ENCODE measurements around the gene HDGFL3.

Gene HDGFL3

DNA sequence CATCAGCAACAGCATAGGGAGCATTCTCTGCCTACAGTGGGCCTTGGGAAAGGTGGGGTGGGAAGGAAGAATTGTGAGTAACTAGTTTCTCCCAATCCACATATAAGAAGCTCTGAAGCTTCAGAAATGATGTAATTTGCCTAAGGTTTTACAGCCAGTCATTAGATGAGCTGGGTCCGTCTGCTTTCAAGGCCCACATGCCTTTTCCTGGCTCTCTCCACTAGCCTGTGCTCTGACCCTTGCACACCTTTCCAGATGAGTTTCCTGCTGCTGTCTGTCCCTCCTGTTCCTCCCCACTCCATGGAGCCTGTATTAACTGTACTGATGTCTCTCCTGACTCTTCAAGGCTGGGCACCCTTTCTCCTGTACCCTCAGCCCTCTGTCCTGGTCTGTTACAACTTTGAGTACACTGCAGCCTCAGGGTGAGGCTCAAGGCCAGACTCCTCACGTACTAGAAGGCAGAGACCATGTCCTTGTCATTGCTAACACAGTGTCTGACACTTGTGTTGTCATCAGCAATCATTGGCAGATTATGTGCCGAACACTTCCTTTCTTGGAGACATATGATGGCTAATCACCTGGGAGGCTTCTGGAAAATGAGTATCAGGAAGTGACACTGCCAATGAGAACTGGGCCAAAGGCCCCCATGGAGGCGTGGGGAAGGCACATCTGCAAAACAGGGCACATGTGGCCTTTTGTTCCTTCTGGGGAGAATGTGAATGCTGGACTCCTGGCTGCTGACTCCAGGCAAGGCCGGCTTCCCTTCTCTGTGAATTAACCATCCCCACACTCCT lies 93.5 kb downstream of the HDGFL3 start:
- H3K4me3 ChIP-seq (ENCODE audit: low read length), result no peak overlapping the region
- no peaks in the 10 kb centered on the region for H3K27me3 ChIP-seq (ENCODE audit: insufficient read depth, low read length)
- no peaks in the 10 kb centered on the region for H3K36me3 ChIP-seq (ENCODE audit: insufficient read depth, low read length)
- no peaks in the 10 kb centered on the region for H3K4me1 ChIP-seq (ENCODE audit: insufficient read depth, low read length)
- no peaks in the 10 kb centered on the region for H3K9me3 ChIP-seq (ENCODE audit: low read length)
- no peak overlapping the region for H2AFZ ChIP-seq (ENCODE audit: low read depth, low read length)

DNA sequence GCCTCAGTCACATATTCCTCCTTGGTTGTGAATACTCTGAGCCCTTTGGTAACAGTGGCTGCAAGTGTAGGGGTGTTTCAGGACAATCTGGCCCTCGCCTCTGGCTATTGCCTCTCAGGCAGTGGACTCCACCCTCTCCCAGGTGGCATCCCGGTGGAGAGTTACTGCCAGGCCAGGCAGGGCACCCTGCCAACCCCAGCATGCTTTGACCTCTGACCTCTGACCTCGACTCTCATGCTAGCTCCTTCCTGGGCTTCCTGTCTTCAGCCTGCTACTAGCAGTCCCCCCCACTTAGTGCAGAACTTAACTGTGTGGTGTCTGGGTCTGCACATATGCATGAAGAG lies 94.7 kb downstream of the HDGFL3 start:
- Histone ChIP-seq H3K4me3 (ENCODE audit: low read length) (no peak overlapping the region), H3K4me1 (ENCODE audit: insufficient read depth, low read length) (no peaks in the 10 kb centered on the region), H2AFZ (ENCODE audit: low read depth, low read length) (no peak overlapping the region), H3K9me3 (ENCODE audit: low read length) (no peaks in the 10 kb centered on the region), H3K36me3 (ENCODE audit: insufficient read depth, low read length) (no peaks in the 10 kb centered on the region), H3K27me3 (ENCODE audit: insufficient read depth, low read length) (peaks cover 1% of the 10 kb centered on the region)

DNA sequence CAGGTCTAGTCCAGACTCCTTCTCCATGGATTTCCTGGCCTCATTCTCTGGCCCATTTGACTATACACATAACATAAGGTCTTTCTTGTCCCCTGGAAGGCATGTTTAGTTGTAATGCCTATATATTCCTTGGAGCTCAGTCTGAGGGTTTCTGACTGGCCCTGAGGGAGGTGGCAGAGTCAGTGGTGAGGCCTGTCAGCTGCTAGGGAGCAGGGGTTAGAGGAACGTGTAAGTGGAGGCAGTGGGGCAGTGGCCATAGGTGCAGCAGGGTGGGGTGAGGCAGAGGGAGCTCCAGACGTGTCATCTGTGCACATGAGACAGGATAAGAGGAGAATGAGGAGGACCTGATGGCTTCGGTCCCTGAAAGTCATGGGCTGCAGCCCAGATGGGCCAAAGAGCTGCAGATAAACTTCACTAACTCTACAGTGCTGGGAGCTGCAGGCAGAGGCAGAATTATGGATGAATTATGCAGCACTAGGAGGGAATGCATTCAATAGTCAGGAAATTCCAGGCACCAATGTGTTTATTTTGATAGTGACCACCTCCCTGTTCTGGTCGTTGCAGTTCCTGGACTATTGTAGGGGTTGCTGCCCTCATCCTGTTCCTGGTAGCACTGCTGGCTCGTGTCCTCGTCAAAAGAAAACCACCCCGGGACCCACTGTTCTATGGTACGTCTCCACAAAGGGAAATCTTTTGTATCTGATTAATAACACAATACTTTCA lies 95.2 kb downstream of the HDGFL3 start:
- Histone ChIP-seq H3K4me3 (ENCODE audit: low read length) (no peak overlapping the region), H2AFZ (ENCODE audit: low read depth, low read length) (no peak overlapping the region), H3K9me3 (ENCODE audit: low read length) (no peaks in the 10 kb centered on the region), H3K27me3 (ENCODE audit: insufficient read depth, low read length) (peaks cover 3% of the 10 kb centered on the region), H3K36me3 (ENCODE audit: insufficient read depth, low read length) (no peaks in the 10 kb centered on the region), H3K4me1 (ENCODE audit: insufficient read depth, low read length) (peaks cover 3% of the 10 kb centered on the region)

DNA sequence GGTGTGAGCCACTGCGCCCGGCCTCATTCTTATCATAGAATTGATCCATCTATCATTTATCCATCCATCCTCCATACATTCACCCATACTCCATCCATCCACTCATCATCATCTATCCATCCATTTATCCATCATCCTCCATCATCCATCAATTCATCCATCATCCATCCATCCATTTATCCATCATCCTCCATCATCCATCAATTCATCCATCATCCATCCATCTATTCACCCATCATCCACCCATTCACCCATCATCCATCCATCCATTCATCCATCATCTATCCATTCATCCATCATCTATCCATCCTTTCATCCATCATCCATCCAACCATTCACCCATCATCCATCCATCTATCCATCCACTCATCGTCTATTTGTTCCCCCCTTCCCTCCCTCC lies 96.5 kb downstream of the HDGFL3 start:
- peaks cover 3% of the 10 kb centered on the region for H3K4me1 ChIP-seq (ENCODE audit: insufficient read depth, low read length)

DNA sequence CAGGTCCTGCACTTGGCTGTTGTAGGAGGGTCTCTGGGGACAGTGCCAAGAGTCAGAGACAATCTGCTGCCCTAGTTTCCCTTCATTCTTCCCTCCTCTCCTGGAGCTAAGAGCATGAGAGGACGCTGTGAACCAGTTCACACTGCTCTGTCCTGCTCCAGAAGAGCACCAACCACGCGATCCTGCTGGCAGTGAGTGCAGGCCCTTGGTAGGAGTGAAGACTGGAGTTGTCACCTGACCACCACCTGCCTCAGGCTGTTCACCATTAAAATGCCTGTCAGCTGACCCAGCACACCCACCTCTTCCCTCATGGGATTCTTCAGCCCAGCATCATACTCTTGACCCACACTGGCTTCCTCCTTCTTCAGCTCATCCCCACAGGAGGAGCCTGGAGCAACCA lies 97.2 kb downstream of the HDGFL3 start:
- Histone ChIP-seq H3K36me3 (ENCODE audit: insufficient read depth, low read length) (no peaks in the 10 kb centered on the region), H3K4me3 (ENCODE audit: low read length) (no peak overlapping the region), H3K4me1 (ENCODE audit: insufficient read depth, low read length) (peaks cover 3% of the 10 kb centered on the region), H3K9me3 (ENCODE audit: low read length) (no peaks in the 10 kb centered on the region), H3K27me3 (ENCODE audit: insufficient read depth, low read length) (peaks cover 13% of the 10 kb centered on the region), H2AFZ (ENCODE audit: low read depth, low read length) (no peak overlapping the region)

More for the DNA sequence above, 96.5 kb downstream of the HDGFL3 start:
- no peaks in the 10 kb centered on the region for H3K9me3 ChIP-seq (ENCODE audit: low read length)
- no peak overlapping the region for H2AFZ ChIP-seq (ENCODE audit: low read depth, low read length)
- no peak overlapping the region for H3K4me3 ChIP-seq (ENCODE audit: low read length)
- peaks cover 13% of the 10 kb centered on the region for H3K27me3 ChIP-seq (ENCODE audit: insufficient read depth, low read length)
- H3K36me3 ChIP-seq (ENCODE audit: insufficient read depth, low read length), result no peaks in the 10 kb centered on the region

DNA sequence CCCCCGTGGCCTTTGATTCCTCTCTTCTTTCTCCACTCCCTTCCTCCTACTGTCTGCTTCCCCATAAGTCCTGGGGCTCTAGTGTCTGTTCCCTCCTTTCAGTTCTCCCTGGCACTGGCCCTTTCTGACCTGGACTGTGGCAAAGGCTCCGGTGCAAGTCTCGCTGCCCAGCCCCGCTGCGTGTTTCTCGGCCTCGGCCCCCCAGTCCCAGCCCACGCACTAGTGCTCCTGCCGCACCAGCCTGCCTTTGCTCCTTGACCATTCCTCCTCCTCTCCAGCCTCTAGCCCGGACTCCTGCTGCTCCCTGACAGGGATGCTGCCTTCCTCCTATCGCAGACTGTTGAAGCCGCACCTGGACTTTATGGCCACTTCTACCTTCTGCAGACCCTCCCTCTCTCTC lies 98.1 kb downstream of the HDGFL3 start:
- Histone ChIP-seq H3K4me1 (ENCODE audit: insufficient read depth, low read length) (peaks cover 3% of the 10 kb centered on the region), H3K27me3 (ENCODE audit: insufficient read depth, low read length) (peaks cover 13% of the 10 kb centered on the region), H2AFZ (ENCODE audit: low read depth, low read length) (no peak overlapping the region), H3K36me3 (ENCODE audit: insufficient read depth, low read length) (no peaks in the 10 kb centered on the region), H3K4me3 (ENCODE audit: low read length) (no peak overlapping the region), H3K9me3 (ENCODE audit: low read length) (no peaks in the 10 kb centered on the region)

DNA sequence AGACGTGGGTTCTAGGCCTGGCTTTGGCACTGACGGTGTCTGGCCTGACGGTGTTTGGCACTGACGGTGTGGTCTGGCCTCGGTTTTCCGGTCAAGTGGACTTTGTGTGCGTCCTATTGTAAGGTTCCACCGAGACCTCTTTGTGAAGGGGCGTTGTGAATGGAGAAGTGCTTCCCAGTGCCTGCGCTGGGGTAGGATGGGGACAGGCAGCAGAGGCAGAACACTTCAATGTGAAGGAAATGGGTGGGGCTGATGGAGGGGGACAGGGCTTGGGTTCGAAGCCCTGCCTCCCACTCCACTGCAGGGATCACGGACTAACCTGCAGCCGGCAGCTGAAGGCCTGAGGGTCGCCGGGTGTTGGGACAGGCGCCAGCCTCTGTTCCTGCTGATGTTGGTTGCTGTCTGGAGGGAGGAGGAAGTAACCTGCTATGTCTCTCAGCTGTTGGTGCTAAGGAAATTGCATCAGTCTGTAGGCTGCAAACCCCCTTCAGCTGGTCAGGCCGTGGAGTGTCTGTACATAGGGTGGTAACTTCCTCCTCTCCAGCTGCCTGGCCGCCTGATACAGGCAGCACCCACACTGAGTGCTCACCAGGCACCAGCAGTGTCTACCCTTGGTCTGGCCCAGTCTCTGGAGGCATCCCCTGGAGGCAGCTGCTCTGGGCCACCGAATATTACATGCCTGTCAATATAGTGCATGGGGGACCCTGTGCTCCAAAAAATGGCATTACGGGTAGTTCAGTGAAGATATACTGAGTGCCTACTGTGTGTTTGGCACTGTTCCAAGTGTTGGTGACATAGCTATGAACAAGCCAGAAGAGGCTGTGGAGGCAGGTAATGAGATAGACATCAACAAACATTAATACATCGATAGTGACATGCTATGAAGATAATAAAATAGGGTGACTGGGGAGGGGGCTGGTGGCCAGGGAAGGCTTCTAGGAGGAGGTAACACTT lies 99.1 kb downstream of the HDGFL3 start:
- Histone ChIP-seq H3K9me3 (ENCODE audit: low read length) (no peaks in the 10 kb centered on the region), H2AFZ (ENCODE audit: low read depth, low read length) (no peak overlapping the region), H3K4me1 (ENCODE audit: insufficient read depth, low read length) (peaks cover 3% of the 10 kb centered on the region), H3K27me3 (ENCODE audit: insufficient read depth, low read length) (peaks cover 13% of the 10 kb centered on the region), H3K4me3 (ENCODE audit: low read length) (no peak overlapping the region), H3K36me3 (ENCODE audit: insufficient read depth, low read length) (no peaks in the 10 kb centered on the region)

DNA sequence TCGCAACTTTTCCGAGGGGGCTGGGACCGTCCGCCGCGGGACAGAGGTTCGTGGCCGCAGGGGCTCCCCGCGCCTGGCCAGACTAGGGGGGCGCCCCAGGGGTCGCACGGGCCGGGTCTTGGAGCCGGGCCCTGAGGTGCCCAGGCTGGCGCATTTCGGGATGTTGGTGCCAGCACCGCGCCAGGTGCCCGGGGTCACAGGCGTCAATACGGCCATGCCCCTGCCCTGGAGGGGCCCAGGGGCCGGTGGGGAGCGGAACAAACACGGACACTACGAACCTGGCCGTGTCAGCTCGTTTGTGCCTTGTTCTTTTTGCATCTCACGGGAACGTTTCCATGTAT lies 99.8 kb downstream of the HDGFL3 start:
- peak overlapping the region; percentile 37 for H3K4me3 ChIP-seq (ENCODE audit: low read length)
- peak overlapping the region; percentile 76 for H2AFZ ChIP-seq (ENCODE audit: low read depth, low read length)
- H3K27me3 ChIP-seq (ENCODE audit: insufficient read depth, low read length), result peaks cover 13% of the 10 kb centered on the region
- H3K9me3 ChIP-seq (ENCODE audit: low read length), result no peaks in the 10 kb centered on the region
- H3K4me1 ChIP-seq (ENCODE audit: insufficient read depth, low read length), result peaks cover 3% of the 10 kb centered on the region
- no peaks in the 10 kb centered on the region for H3K36me3 ChIP-seq (ENCODE audit: insufficient read depth, low read length)

DNA sequence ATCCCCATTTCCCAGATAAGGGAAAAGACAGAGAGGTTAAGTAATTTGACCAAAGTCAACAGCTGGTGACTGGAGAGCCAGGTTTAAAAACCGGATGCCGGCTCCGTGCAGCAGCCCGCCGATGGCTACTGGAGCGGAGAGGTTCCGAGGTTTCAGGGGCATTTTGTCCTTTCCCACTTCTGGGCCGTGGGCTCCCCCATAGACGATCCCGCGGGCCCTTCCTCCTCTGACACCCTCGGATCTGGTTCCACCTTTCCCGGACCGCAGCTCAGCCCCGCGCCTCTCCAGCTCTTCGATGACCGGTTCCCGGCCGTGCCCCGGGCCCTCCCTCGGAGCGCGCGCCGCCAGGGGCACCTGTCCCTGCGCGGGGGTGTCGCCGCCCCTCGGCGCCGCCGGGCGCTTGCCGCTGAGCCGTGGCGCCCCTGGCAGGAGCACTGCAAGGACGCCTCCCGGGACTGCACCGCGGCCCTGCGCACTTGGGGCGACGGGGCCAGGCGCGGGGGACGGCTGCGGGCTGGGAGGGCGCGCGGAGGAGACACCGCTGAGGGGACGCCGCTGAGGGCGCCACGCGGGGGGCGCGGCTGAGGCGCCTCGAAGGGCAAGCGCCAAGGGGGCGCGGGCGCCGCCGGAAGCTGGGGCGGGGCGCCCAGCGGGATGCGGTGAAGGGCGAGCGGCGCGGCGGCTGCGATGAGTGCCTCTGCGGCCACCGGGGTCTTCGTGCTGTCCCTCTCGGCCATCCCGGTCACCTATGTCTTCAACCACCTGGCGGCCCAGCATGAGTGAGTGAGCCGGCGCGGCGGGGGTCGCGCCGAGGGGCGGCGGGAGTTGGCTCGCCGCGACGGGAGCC lies 100.4 kb downstream of the HDGFL3 start, which contains the start of gene TM6SF1:
Gene TM6SF1, plus strand, starts transcription at position 652 of the 847 bp plus-strand sequence. Its CDS starts 36 bp downstream, at position 688.
- H3K27me3 ChIP-seq (ENCODE audit: insufficient read depth, low read length), result peaks cover 13% of the 10 kb centered on the region

DNA sequence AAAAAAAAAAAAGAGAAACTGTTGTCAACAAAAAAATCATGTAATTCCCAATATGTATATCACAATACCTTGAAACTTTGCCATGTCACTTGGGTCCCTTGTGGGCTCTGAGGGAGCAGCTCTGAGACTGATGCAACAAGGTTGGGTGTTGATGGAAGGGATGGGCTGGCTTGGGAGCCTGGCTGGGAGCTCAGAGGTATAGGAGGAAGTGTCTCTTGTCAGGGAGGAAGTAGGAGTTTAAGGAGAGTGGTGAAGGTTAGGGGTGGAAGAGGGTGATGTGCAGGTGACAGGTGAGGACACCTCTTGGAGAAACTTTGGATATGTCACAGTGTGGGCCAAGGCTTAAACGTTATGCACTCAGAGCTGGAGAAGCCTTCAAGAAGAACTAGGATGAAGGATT lies 102.2 kb downstream of the HDGFL3 start:
- Histone ChIP-seq H3K4me1 (ENCODE audit: insufficient read depth, low read length) (peaks cover 3% of the 10 kb centered on the region), H3K36me3 (ENCODE audit: insufficient read depth, low read length) (no peaks in the 10 kb centered on the region), H3K4me3 (ENCODE audit: low read length) (no peak overlapping the region), H3K27me3 (ENCODE audit: insufficient read depth, low read length) (peaks cover 13% of the 10 kb centered on the region), H2AFZ (ENCODE audit: low read depth, low read length) (no peak overlapping the region), H3K9me3 (ENCODE audit: low read length) (no peaks in the 10 kb centered on the region)

More for the DNA sequence above, 100.4 kb downstream of the HDGFL3 start, which contains the start of gene TM6SF1:
- H3K4me3 ChIP-seq (ENCODE audit: low read length), result peak within 1 kb of the TSS; percentile 37
- H2AFZ ChIP-seq (ENCODE audit: low read depth, low read length), result peak within 1 kb of the TSS; percentile 76
- H3K4me1 ChIP-seq (ENCODE audit: insufficient read depth, low read length), result peaks cover 3% of the 10 kb centered on the region
- H3K36me3 ChIP-seq (ENCODE audit: insufficient read depth, low read length), result no peaks in the 10 kb centered on the region
- no peaks in the 10 kb centered on the region for H3K9me3 ChIP-seq (ENCODE audit: low read length)

DNA sequence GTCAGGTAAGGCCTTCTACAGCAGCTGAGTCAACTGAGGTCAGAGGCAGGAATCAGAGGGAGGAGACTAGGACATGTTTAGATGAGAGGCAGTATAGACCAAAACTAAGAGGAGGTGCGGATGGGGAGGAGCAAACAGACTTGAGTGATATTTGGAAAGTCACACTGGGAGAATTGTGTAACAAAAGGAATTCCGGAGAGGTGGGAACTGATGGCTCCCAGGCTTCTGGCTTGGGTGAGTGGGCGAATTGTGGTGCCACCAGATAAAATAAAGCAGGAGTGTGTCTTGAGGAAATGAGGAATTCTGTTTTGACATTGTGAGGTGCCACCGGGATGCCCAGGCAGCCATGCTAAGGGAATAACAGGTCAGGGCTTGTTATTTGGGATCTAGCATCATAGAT lies 103.5 kb downstream of the HDGFL3 start:
- no peak overlapping the region for H3K4me3 ChIP-seq (ENCODE audit: low read length)
- H3K4me1 ChIP-seq (ENCODE audit: insufficient read depth, low read length), result peaks cover 14% of the 10 kb centered on the region
- no peaks in the 10 kb centered on the region for H3K9me3 ChIP-seq (ENCODE audit: low read length)
- no peaks in the 10 kb centered on the region for H3K36me3 ChIP-seq (ENCODE audit: insufficient read depth, low read length)
- no peak overlapping the region for H2AFZ ChIP-seq (ENCODE audit: low read depth, low read length)
- H3K27me3 ChIP-seq (ENCODE audit: insufficient read depth, low read length), result peaks cover 13% of the 10 kb centered on the region

DNA sequence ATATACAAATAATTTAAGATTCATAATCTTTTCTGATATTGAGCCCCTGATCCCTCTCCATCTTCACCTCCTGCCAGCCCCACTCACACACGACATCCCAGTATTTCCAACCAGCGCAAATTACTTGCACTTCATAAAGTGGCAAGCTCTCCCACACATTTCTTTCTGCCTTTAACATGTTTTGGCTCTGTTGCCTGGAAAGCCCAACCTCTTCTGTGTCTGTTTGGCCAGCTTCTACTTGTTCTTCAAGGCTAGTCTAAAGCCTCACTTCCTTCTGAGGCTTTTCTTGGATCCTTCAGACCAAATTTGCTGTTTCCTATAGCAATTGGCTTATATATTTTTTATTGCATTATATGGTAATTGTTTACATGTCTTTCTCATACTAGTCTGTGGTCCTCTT lies 105.3 kb downstream of the HDGFL3 start:
- Histone ChIP-seq H2AFZ (ENCODE audit: low read depth, low read length) (no peak overlapping the region), H3K36me3 (ENCODE audit: insufficient read depth, low read length) (no peaks in the 10 kb centered on the region), H3K4me3 (ENCODE audit: low read length) (no peak overlapping the region), H3K27me3 (ENCODE audit: insufficient read depth, low read length) (peaks cover 9% of the 10 kb centered on the region), H3K9me3 (ENCODE audit: low read length) (no peaks in the 10 kb centered on the region), H3K4me1 (ENCODE audit: insufficient read depth, low read length) (peaks cover 15% of the 10 kb centered on the region)
